Measurements from ENCODE around the gene PXK. TPM values are rescaled to one million over a fixed set of nuclear protein-coding genes. Genes with fewer than 3 reads are reported as not detected.
"Not testable (repeated sequence)": the region's sequence is repeated elsewhere in the genome, so short reads cannot be mapped to it uniquely, and the experiment has no call there.

PXK gene
- total RNA-seq, 5 donors from 2014 or later (not counting 1 experiment from before 2014, with no cell fraction given), result 17.4 to 23.0 (median 21.8) TPM

DNA sequence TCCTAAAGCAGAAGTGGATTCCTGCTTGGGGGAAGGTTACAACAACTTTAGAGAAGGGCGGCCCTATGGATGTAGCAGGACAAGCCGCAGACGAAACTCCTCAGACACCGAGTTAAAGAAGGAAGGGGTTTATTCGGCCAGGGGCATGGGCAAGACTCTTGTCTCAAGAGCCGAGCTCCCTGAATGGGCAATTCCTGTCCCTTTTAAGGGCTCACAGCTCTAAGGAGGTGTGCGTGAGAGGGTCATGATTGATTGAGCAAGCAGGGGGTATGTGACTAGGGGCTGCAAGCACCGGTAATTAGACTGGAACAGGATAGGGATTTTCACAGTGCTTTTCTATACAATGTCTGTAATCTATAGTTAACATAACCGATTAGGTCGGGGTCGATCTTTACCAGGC, 101.8 kb downstream of the PXK start:
- ChIA-PET CTCF (interaction anchor here (0.6 to 1.9 kb wide), 4 partner anchors 51 to 128 kb away, joined by 3 to 8 read pairs (median 5); partner anchors contain the start of genes KCTD6 (in 2 of the 2), HTD2 (in 1 of the 2) and RPP14 (in 1 of the 2)), POLR2A (interaction anchor here in 1 of 2 donors (0.8 kb wide), 1 partner anchor 53 kb away, joined by 3 read pairs; no protein-coding TSS in a partner anchor)
- ATAC-seq (replicated peaks in 1 of 4) (no peak), DNase-seq (no peak)
- Histone ChIP-seq H3K9me3 (no peaks in the 10 kb centered on the region), H3K36me3 (ENCODE audit: control insufficient read depth in 2 of 2, extremely low read depth in 1 of 2, insufficient read depth in 1 of 2, low read length in 1 of 2) (peaks cover 7 to 27% of the 10 kb centered on the region in 2 donors), H3K27me3 (replicated peaks in 1 of 2; ENCODE audit: control insufficient read depth in 2 of 2, extremely low read depth in 1 of 2, insufficient read depth in 2 of 2, low read length in 1 of 2) (no peaks in the 10 kb centered on the region), H3K4me1 (ENCODE audit: control insufficient read depth in 1 of 2, extremely low read depth in 1 of 2, insufficient read depth in 2 of 2, low read length in 2 of 2) (peaks cover 2 to 19% of the 10 kb centered on the region in 2 experiments), H3K27ac (ENCODE audit: low read length) (no peak overlapping the region), H3K4me3 (ENCODE audit: control insufficient read depth in 1 of 2, extremely low read depth in 1 of 2, low read length in 1 of 2) (no peak overlapping the region)
- no CpG with 5 or more reads among the region's 11 CpGs for WGBS (ENCODE audit: insufficient coverage)
- Mint-ChIP-seq H3K36me3 (peaks cover 6% of the 10 kb centered on the region), H3K27me3 (no peaks in the 10 kb centered on the region), H3K9me3 (no peaks in the 10 kb centered on the region), H3K4me3 (peak overlapping the region; percentile 89 to 94 (median 90)), H3K27ac (peak overlapping the region; percentile 39 to 80), H3K4me1 (peaks cover 26 to 29% (median 29%) of the 10 kb centered on the region in 3 donors)

- H3K36me3 Mint-ChIP-seq, result peaks cover 6% of the 10 kb centered on the region
- Histone ChIP-seq H3K27me3 (replicated peaks in 1 of 2; ENCODE audit: control insufficient read depth in 2 of 2, extremely low read depth in 1 of 2, insufficient read depth in 2 of 2, low read length in 1 of 2) (no peaks in the 10 kb centered on the region), H3K36me3 (ENCODE audit: control insufficient read depth in 2 of 2, extremely low read depth in 1 of 2, insufficient read depth in 1 of 2, low read length in 1 of 2) (peaks cover 5 to 22% of the 10 kb centered on the region in 2 donors), H3K4me3 (ENCODE audit: control insufficient read depth in 1 of 2, extremely low read depth in 1 of 2, low read length in 1 of 2) (no peak overlapping the region), H3K27ac (ENCODE audit: low read length) (no peak overlapping the region), H3K4me1 (ENCODE audit: control insufficient read depth in 1 of 2, extremely low read depth in 1 of 2, insufficient read depth in 2 of 2, low read length in 2 of 2) (peaks cover 2 to 19% of the 10 kb centered on the region in 2 experiments), H3K9me3 (no peaks in the 10 kb centered on the region)
- peak overlapping the region in 2 of 3 donors; percentile 17 to 89 for H3K4me3 Mint-ChIP-seq
- peaks cover 26 to 29% (median 29%) of the 10 kb centered on the region in 3 donors for H3K4me1 Mint-ChIP-seq
- H3K27ac Mint-ChIP-seq, result no peak overlapping the region
- H3K9me3 Mint-ChIP-seq, result no peaks in the 10 kb centered on the region
- ChIA-PET CTCF (interaction anchor here in 1 of 2 donors (1.9 kb wide), 1 partner anchor 57 kb away, joined by 5 read pairs; the partner anchor contains the start of gene KCTD6), POLR2A (interaction anchor here in 1 of 2 donors (0.8 kb wide), 1 partner anchor 53 kb away, joined by 3 read pairs; no protein-coding TSS in a partner anchor)
- DNase-seq (no peak), ATAC-seq (replicated peaks in 1 of 4) (no peak)
- WGBS (ENCODE audit: insufficient coverage), result 100% methylated on average over 1 of the region's 1 CpG
- H3K27me3 Mint-ChIP-seq, result no peaks in the 10 kb centered on the region
Observed at GRCh38 chr3:58434990-58435389, 102.3 kb downstream of the PXK start.

DNA sequence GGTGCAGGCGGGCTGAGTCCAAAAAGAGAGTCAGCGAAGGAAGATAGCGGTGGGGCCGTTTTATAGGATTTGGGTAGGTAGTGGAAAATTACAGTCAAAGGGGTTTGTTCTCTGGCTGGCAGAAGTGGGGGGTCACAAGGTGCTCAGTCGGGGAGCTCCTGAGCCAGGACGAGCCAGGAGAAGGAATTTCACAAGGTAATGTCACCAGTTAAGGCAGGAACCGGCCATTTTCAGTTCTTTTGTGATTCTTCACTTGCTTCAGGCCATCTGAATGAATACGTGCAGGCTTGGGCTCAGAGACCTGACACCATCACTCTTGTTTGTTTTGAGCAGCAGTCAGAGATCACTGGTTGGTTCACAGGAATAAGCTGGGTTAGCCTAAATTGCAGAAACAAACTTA, 104.6 kb downstream of the PXK start:
- peaks cover 2 to 16% of the 10 kb centered on the region in 2 experiments for H3K4me1 ChIP-seq (ENCODE audit: control insufficient read depth in 1 of 2, extremely low read depth in 1 of 2, insufficient read depth in 2 of 2, low read length in 2 of 2)
- H3K36me3 ChIP-seq (ENCODE audit: control insufficient read depth in 2 of 2, extremely low read depth in 1 of 2, insufficient read depth in 1 of 2, low read length in 1 of 2); CTCF ChIA-PET; H3K4me3 ChIP-seq (ENCODE audit: control insufficient read depth in 1 of 2, extremely low read depth in 1 of 2, low read length in 1 of 2); H3K27ac ChIP-seq (ENCODE audit: low read length); H3K27me3 Mint-ChIP-seq; H3K9me3 ChIP-seq; H3K9me3 Mint-ChIP-seq; H3K4me3 Mint-ChIP-seq; H3K27me3 ChIP-seq (replicated peaks in 1 of 2; ENCODE audit: control insufficient read depth in 2 of 2, extremely low read depth in 1 of 2, insufficient read depth in 2 of 2, low read length in 1 of 2); H3K36me3 Mint-ChIP-seq; POLR2A ChIA-PET; DNase-seq; ATAC-seq (replicated peaks in 1 of 4); H3K27ac Mint-ChIP-seq: not testable (repeated sequence)
- peaks cover 18 to 22% (median 21%) of the 10 kb centered on the region in 3 donors for H3K4me1 Mint-ChIP-seq
- WGBS (ENCODE audit: insufficient coverage), result 81% methylated on average over 8 of the region's 8 CpGs

GRCh38 chr3:58440996-58441355, 108.3 kb downstream of the PXK start:
- DNase-seq; ATAC-seq (replicated peaks in 1 of 4); POLR2A ChIA-PET; H3K36me3 ChIP-seq (ENCODE audit: control insufficient read depth in 2 of 2, extremely low read depth in 1 of 2, insufficient read depth in 1 of 2, low read length in 1 of 2); H3K4me1 Mint-ChIP-seq; H3K36me3 Mint-ChIP-seq; H3K27ac ChIP-seq (ENCODE audit: low read length); H3K4me3 Mint-ChIP-seq; H3K27me3 ChIP-seq (replicated peaks in 1 of 2; ENCODE audit: control insufficient read depth in 2 of 2, extremely low read depth in 1 of 2, insufficient read depth in 2 of 2, low read length in 1 of 2); H3K4me1 ChIP-seq (ENCODE audit: control insufficient read depth in 1 of 2, extremely low read depth in 1 of 2, insufficient read depth in 2 of 2, low read length in 2 of 2); H3K27ac Mint-ChIP-seq; H3K4me3 ChIP-seq (ENCODE audit: control insufficient read depth in 1 of 2, extremely low read depth in 1 of 2, low read length in 1 of 2); H3K9me3 Mint-ChIP-seq; H3K27me3 Mint-ChIP-seq; H3K9me3 ChIP-seq: not testable (repeated sequence)
- WGBS (ENCODE audit: insufficient coverage), result 88% methylated on average over 4 of the region's 6 CpGs
- CTCF ChIA-PET, result interaction anchor here in 1 of 2 donors (1.3 kb wide), 1 partner anchor 135 kb away, joined by 4 read pairs; the partner anchor contains the start of genes HTD2 and RPP14

DNA sequence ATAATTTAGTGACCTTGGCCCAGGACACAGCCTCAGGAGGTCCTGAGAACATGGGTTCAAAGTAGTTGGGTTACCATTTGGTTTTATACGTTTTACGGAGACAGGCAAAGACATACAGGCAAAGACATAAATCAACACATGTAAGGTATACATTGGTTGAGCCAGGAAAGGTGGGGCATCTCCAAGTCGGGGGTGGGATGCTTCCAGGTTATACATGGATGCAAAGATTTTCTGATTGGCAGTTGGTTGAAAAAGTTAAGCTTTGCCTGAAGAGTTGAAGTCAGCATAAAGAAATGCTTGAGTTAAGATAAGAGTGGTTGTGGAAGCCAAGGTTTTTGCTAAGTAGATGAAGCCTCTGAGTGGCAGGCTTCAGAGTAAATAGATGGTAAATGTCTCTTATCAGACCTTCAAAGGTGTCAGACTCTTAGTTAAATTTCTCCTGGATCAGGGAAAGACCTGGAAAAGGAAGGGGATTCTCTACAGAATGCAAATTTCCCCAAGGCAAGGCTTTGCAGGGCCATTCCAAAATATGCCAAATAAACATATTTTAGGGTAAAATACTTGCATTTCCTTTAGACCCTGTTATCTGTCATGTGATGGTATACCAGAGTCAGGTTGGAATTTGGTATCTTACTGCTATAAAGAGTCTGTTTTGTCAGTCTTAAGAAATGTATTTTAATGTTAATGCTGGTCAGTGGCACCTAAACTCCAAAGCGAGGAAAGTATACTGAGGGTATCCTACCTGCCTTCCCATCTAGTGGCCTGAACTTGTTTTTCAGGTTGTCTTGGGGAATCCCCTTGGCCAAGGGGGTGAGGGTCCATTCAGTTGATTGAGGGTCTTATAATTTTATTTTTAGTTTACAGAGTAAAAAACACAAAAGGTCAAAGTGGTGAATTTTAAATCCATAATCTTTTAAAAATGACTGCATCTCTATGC, 109.1 kb downstream of the PXK start:
- CTCF ChIA-PET, result no interaction called here
- H3K27ac ChIP-seq (ENCODE audit: low read length), result no peak overlapping the region
- Mint-ChIP-seq H3K9me3 (no peaks in the 10 kb centered on the region), H3K36me3 (no peaks in the 10 kb centered on the region), H3K27me3 (no peaks in the 10 kb centered on the region), H3K4me3 (no peak overlapping the region), H3K27ac (no peak overlapping the region), H3K4me1 (no peaks in the 10 kb centered on the region)
- WGBS (ENCODE audit: insufficient coverage), result no CpG with 5 or more reads among the region's 4 CpGs
- ATAC-seq (replicated peaks in 1 of 4), result no peak
- DNase-seq, result no peak
- POLR2A ChIA-PET, result no interaction called here
- H3K9me3 ChIP-seq, result no peaks in the 10 kb centered on the region
- H3K36me3 ChIP-seq (ENCODE audit: control insufficient read depth in 2 of 2, extremely low read depth in 1 of 2, insufficient read depth in 1 of 2, low read length in 1 of 2), result no peaks in the 10 kb centered on the region
- no peaks in the 10 kb centered on the region for H3K4me1 ChIP-seq (ENCODE audit: control insufficient read depth in 1 of 2, extremely low read depth in 1 of 2, insufficient read depth in 2 of 2, low read length in 2 of 2)
- H3K4me3 ChIP-seq (ENCODE audit: control insufficient read depth in 1 of 2, extremely low read depth in 1 of 2, low read length in 1 of 2), result no peak overlapping the region
- no peaks in the 10 kb centered on the region for H3K27me3 ChIP-seq (replicated peaks in 1 of 2; ENCODE audit: control insufficient read depth in 2 of 2, extremely low read depth in 1 of 2, insufficient read depth in 2 of 2, low read length in 1 of 2)

DNA sequence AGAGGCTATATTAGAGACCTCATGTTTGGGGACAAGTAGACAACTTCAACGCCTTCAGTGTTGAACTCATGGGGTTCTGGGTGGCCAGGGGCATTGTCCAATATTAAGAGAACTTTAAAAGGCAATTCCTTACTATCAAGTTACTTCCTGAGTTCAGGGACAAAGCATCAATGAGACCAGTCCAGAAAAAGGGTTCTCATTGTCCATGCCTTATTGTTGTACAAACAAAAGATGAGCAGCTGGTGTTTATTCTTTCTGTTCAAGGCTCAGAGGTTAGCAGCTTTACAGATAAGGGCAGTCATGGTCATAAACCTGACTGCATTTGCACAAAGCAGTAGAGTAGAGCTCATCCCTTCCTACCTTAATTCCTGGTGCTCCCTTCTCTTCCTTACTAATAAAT, 119.5 kb downstream of the PXK start:
- ChIA-PET POLR2A (no interaction called here), CTCF (interaction anchor here (0.6 to 0.7 kb wide), 2 partner anchors 27 to 523 kb away, joined by 3 read pairs; no protein-coding TSS in a partner anchor)
- peaks cover 0 to 2% (median 2%) of the 10 kb centered on the region in 3 donors for H3K4me1 Mint-ChIP-seq
- Histone ChIP-seq H3K27me3 (replicated peaks in 1 of 2; ENCODE audit: control insufficient read depth in 2 of 2, extremely low read depth in 1 of 2, insufficient read depth in 2 of 2, low read length in 1 of 2) (peaks cover 0 to 4% of the 10 kb centered on the region in 2 experiments), H3K9me3 (no peaks in the 10 kb centered on the region), H3K36me3 (ENCODE audit: control insufficient read depth in 2 of 2, extremely low read depth in 1 of 2, insufficient read depth in 1 of 2, low read length in 1 of 2) (no peaks in the 10 kb centered on the region), H3K27ac (ENCODE audit: low read length) (no peak overlapping the region), H3K4me3 (ENCODE audit: control insufficient read depth in 1 of 2, extremely low read depth in 1 of 2, low read length in 1 of 2) (no peak overlapping the region), H3K4me1 (ENCODE audit: control insufficient read depth in 1 of 2, extremely low read depth in 1 of 2, insufficient read depth in 2 of 2, low read length in 2 of 2) (no peaks in the 10 kb centered on the region)
- no CpG with 5 or more reads among the region's 1 CpG for WGBS (ENCODE audit: insufficient coverage)
- H3K9me3 Mint-ChIP-seq, result peaks cover 4 to 26% (median 20%) of the 10 kb centered on the region in 3 donors
- peaks cover 13% of the 10 kb centered on the region for H3K36me3 Mint-ChIP-seq
- no peak overlapping the region for H3K27ac Mint-ChIP-seq
- no peak overlapping the region for H3K4me3 Mint-ChIP-seq
- no peaks in the 10 kb centered on the region for H3K27me3 Mint-ChIP-seq
- ATAC-seq (replicated peaks in 1 of 4), result no peak
- no peak for DNase-seq
